ENCODE measurements around the gene MRM3. TPM values are rescaled to one million over a fixed set of nuclear protein-coding genes. Genes with fewer than 3 reads are reported as not detected.

The MRM3 gene, protein sequence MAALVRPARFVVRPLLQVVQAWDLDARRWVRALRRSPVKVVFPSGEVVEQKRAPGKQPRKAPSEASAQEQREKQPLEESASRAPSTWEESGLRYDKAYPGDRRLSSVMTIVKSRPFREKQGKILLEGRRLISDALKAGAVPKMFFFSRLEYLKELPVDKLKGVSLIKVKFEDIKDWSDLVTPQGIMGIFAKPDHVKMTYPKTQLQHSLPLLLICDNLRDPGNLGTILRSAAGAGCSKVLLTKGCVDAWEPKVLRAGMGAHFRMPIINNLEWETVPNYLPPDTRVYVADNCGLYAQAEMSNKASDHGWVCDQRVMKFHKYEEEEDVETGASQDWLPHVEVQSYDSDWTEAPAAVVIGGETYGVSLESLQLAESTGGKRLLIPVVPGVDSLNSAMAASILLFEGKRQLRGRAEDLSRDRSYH
- polyA plus RNA-seq (2013, experiment 1 of 2) = 11.1 TPM
- 11.0 TPM for polyA plus RNA-seq (2013, experiment 2 of 2)

GRCh38 chr17:781805-782731 lies at the start of gene MRM3, which contains the start of gene GLOD4:
Gene MRM3, plus strand, starts transcription at chr17:782353. Its CDS starts 26 bp downstream, at chr17:782379.
Gene GLOD4, minus strand, starts transcription at chr17:782280. Its CDS starts 25 bp downstream, at chr17:782255.
- no CpG with 5 or more reads among the region's 87 CpGs for WGBS, 2 donors (ENCODE audit: extremely low coverage in 2 of 2, insufficient read length in 2 of 2, insufficient replicate concordance in 1 of 2)
- peak within 1 kb of the TSS; percentile 92 for H3K14ac ChIP-seq (ENCODE audit: low read length)
- peak within 1 kb of the TSS; percentile 85 to 96 for H3K4me3 ChIP-seq (ENCODE audit: low read length in 2 of 2)
- H2BK5ac ChIP-seq (ENCODE audit: low read length) = peak within 1 kb of the TSS; percentile 82
- H3K27ac ChIP-seq (replicated peaks; ENCODE audit: low read length) = peak within 1 kb of the TSS; percentile 54
- H3K9ac ChIP-seq (ENCODE audit: low read depth, low read length, poor library complexity) = peak within 1 kb of the TSS; percentile 98
- H3K4me1 ChIP-seq (ENCODE audit: control insufficient read depth in 2 of 2, insufficient read depth in 1 of 2, low read depth in 1 of 2, low read length in 2 of 2) = peaks cover 9 to 10% of the 10 kb centered on the region in 2 donors
- peaks cover 11% of the 10 kb centered on the region for H3K79me1 ChIP-seq (ENCODE audit: low read depth, low read length)
- peak within 1 kb of the TSS; percentile 99 for H3K23ac ChIP-seq (ENCODE audit: low read depth, low read length, poor library complexity)
- no peaks in the 10 kb centered on the region for H3K9me3 ChIP-seq (replicated peaks in 1 of 2; ENCODE audit: control insufficient read depth in 2 of 2, insufficient read depth in 1 of 2, low read depth in 1 of 2, low read length in 2 of 2)
- no peak within 1 kb of the TSS for H2BK12ac ChIP-seq (ENCODE audit: low read length)
- peak within 1 kb of the TSS; percentile 99 for H3K18ac ChIP-seq (ENCODE audit: low read length)
- H3K4me2 ChIP-seq (ENCODE audit: insufficient read depth, low read length, poor library complexity, severe bottlenecking) = peak within 1 kb of the TSS; percentile 82
- H2BK120ac ChIP-seq (ENCODE audit: low read depth, low read length) = no peak within 1 kb of the TSS
- peak within 1 kb of the TSS; percentile 90 for H2AK5ac ChIP-seq (ENCODE audit: low read depth, low read length)
- peak within 1 kb of the TSS; percentile 89 for H4K91ac ChIP-seq (ENCODE audit: low read depth, low read length, poor library complexity)
- peaks cover 16 to 66% of the 10 kb centered on the region in 2 donors for H3K36me3 ChIP-seq (replicated peaks in 1 of 2; ENCODE audit: control insufficient read depth in 2 of 2, insufficient read depth in 2 of 2, low read length in 2 of 2)
- no peak within 1 kb of the TSS for H4K8ac ChIP-seq (ENCODE audit: low read depth, low read length)
- peak within 1 kb of the TSS; percentile 60 for H3K4ac ChIP-seq (ENCODE audit: low read length)
- H3K27me3 ChIP-seq (ENCODE audit: control insufficient read depth in 3 of 3, insufficient read depth in 3 of 3, low read depth in 1 of 3, low read length in 3 of 3) = no peaks in the 10 kb centered on the region
- peak; percentile 92 for DNase-seq (ENCODE audit: low spot score)
- H2BK15ac ChIP-seq (ENCODE audit: low read length) = peak within 1 kb of the TSS; percentile 73
- peak within 1 kb of the TSS; percentile 95 for H2AFZ ChIP-seq (ENCODE audit: low read length)

DNA sequence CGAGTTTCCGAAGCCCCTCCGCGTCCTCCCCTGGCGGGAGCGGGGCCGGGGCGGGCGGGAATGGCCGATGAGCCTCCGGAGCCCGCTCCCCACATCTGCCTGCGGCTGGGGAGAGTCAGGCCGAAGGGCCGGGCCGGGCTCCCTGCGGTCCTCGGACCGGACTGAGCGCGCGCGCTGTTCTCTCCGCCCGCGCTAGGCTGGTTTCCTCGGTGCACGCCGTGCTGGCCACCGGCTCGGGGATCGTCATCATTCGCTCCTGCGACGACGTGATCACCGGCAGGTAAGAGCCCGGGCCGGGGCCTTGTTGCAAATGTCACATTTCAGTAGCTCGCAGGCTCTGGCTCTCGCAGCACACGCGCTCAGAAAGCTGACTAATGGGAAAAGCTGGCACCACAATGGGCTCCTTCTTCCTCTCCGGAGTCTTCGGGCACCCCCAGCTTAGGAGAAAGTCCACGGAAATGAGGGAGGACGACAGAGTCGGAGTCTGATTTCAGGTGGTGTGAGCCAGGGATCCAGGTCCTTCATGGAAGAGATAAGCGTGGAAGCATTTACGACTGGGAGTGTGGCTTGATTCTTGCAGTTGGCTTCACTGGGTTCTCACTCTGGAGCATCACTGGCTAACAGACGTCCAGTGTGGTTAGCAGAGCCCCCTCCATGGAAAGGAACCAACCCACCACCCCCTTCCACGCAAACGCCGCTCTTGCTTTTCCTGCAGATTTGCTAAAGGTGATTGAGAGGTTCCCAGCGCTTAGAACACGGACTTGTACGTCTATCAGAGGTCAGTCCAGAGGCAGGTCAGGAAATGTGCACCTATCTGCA lies 49.0 kb upstream of the MRM3 start:
- Histone ChIP-seq H3K9me3 (replicated peaks in 1 of 2; ENCODE audit: control insufficient read depth in 2 of 2, insufficient read depth in 1 of 2, low read depth in 1 of 2, low read length in 2 of 2) (no peaks in the 10 kb centered on the region), H3K9ac (ENCODE audit: low read depth, low read length, poor library complexity) (peak overlapping the region; percentile 88), H2AK5ac (ENCODE audit: low read depth, low read length) (peak overlapping the region; percentile 6), H2BK15ac (ENCODE audit: low read length) (no peak overlapping the region), H3K18ac (ENCODE audit: low read length) (peak overlapping the region; percentile 100), H3K4me1 (ENCODE audit: control insufficient read depth in 2 of 2, insufficient read depth in 1 of 2, low read depth in 1 of 2, low read length in 2 of 2) (peaks cover 6 to 7% of the 10 kb centered on the region in 2 donors), H2AFZ (ENCODE audit: low read length) (peak overlapping the region; percentile 95), H3K27me3 (ENCODE audit: control insufficient read depth in 3 of 3, insufficient read depth in 3 of 3, low read depth in 1 of 3, low read length in 3 of 3) (no peaks in the 10 kb centered on the region), H3K4ac (ENCODE audit: low read length) (no peak overlapping the region), H2BK120ac (ENCODE audit: low read depth, low read length) (no peak overlapping the region), H3K4me2 (ENCODE audit: insufficient read depth, low read length, poor library complexity, severe bottlenecking) (peak overlapping the region; percentile 86), H3K27ac (replicated peaks; ENCODE audit: low read length) (no peak overlapping the region), H2BK12ac (ENCODE audit: low read length) (no peak overlapping the region), H3K23ac (ENCODE audit: low read depth, low read length, poor library complexity) (no peak overlapping the region), H3K36me3 (replicated peaks in 1 of 2; ENCODE audit: control insufficient read depth in 2 of 2, insufficient read depth in 2 of 2, low read length in 2 of 2) (peaks cover 17 to 52% of the 10 kb centered on the region in 2 donors), H3K4me3 (ENCODE audit: low read length in 2 of 2) (peak overlapping the region; percentile 73 to 97), H3K14ac (ENCODE audit: low read length) (no peak overlapping the region), H2BK5ac (ENCODE audit: low read length) (no peak overlapping the region), H3K79me1 (ENCODE audit: low read depth, low read length) (peaks cover 2% of the 10 kb centered on the region), H4K91ac (ENCODE audit: low read depth, low read length, poor library complexity) (no peak overlapping the region), H4K8ac (ENCODE audit: low read depth, low read length) (no peak overlapping the region)
- no CpG with 5 or more reads among the region's 57 CpGs for WGBS, 2 donors (ENCODE audit: extremely low coverage in 2 of 2, insufficient read length in 2 of 2, insufficient replicate concordance in 1 of 2)
- DNase-seq (ENCODE audit: low spot score) = no peak

DNA sequence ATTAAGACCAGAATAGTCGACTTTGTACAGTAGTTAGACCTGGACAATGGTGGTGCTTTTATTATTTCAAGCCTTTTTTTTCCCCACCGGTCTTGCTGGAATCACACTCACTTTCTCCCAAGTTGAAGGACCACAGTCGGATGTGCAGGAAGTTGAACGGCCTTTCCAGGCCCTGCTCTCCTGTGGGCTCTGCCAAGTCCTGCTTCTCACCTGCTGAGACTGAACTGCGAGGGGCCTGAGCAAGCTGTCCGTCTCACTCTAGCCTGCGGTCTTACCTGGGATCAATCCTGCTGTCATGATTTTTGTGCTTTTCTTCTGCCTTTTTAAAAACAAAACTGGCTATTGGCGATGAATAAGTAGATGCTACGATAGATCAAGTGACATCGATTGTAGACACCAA lies 48.4 kb upstream of the MRM3 start:
- Histone ChIP-seq H3K18ac (ENCODE audit: low read length) (no peak overlapping the region), H2BK15ac (ENCODE audit: low read length) (no peak overlapping the region), H3K4me3 (ENCODE audit: low read length in 2 of 2) (peak overlapping the region; percentile 73 to 97), H3K36me3 (replicated peaks in 1 of 2; ENCODE audit: control insufficient read depth in 2 of 2, insufficient read depth in 2 of 2, low read length in 2 of 2) (peaks cover 21 to 58% of the 10 kb centered on the region in 2 donors), H4K91ac (ENCODE audit: low read depth, low read length, poor library complexity) (no peak overlapping the region), H3K23ac (ENCODE audit: low read depth, low read length, poor library complexity) (no peak overlapping the region), H3K4me2 (ENCODE audit: insufficient read depth, low read length, poor library complexity, severe bottlenecking) (peak overlapping the region; percentile 86), H3K14ac (ENCODE audit: low read length) (no peak overlapping the region), H2AK5ac (ENCODE audit: low read depth, low read length) (peak overlapping the region; percentile 6), H3K9ac (ENCODE audit: low read depth, low read length, poor library complexity) (peak overlapping the region; percentile 75), H2AFZ (ENCODE audit: low read length) (no peak overlapping the region), H2BK12ac (ENCODE audit: low read length) (no peak overlapping the region), H2BK120ac (ENCODE audit: low read depth, low read length) (no peak overlapping the region), H3K9me3 (replicated peaks in 1 of 2; ENCODE audit: control insufficient read depth in 2 of 2, insufficient read depth in 1 of 2, low read depth in 1 of 2, low read length in 2 of 2) (no peaks in the 10 kb centered on the region), H3K4ac (ENCODE audit: low read length) (no peak overlapping the region), H3K4me1 (ENCODE audit: control insufficient read depth in 2 of 2, insufficient read depth in 1 of 2, low read depth in 1 of 2, low read length in 2 of 2) (peaks cover 6 to 7% of the 10 kb centered on the region in 2 donors), H3K27ac (replicated peaks; ENCODE audit: low read length) (no peak overlapping the region), H3K79me1 (ENCODE audit: low read depth, low read length) (peaks cover 2% of the 10 kb centered on the region), H4K8ac (ENCODE audit: low read depth, low read length) (no peak overlapping the region), H3K27me3 (ENCODE audit: control insufficient read depth in 3 of 3, insufficient read depth in 3 of 3, low read depth in 1 of 3, low read length in 3 of 3) (no peaks in the 10 kb centered on the region), H2BK5ac (ENCODE audit: low read length) (no peak overlapping the region)
- DNase-seq (ENCODE audit: low spot score) = no peak
- WGBS, 2 donors (ENCODE audit: extremely low coverage in 2 of 2, insufficient read length in 2 of 2, insufficient replicate concordance in 1 of 2) = no CpG with 5 or more reads among the region's 10 CpGs
